H54 (cell line): ENCODE results near the gene MPHOSPH9.

Experiments used
- DNase-seq: peaks from one replicate; pipeline ENCODE4 v3.0.0; 2011; ENCODE audit warnings: low spot score, mixed read lengths; ENCODE audit not compliant: insufficient read length
- FAIRE-seq: peaks from 3 replicates; lab custom pipeline; 2011; peaks lifted over from hg19 to GRCh38; lab: Jason Lieb, UNC
- POLR2A ChIP-seq: IDR thresholded peaks from 2 replicates; pipeline ENCODE4 v1.6.1; 2011; ENCODE audit warnings: low read depth, mild to moderate bottlenecking, low read length

The MPHOSPH9 gene

DNA sequence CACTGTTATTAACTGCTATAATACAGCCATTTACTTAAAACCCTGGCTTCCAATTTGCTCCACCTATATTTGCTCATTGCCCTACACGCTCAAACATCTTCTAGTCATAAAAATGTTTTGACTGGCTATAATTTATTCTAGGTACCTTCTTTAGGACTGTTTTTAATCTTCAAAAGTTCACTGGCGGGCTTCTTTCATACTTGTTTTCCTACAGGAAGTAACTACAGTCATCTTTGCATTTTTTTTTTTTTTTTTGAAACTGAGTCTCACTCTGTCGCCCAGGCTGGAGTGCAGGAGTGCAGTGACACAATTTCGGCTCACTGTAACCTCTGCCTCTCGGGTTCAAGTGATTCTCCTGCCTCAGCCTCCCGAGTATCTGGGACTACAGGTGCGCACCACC, 32.5 kb downstream of the MPHOSPH9 start:
- FAIRE-seq (no peak), DNase-seq (no peak)
- no peak for TF ChIP-seq POLR2A

DNA sequence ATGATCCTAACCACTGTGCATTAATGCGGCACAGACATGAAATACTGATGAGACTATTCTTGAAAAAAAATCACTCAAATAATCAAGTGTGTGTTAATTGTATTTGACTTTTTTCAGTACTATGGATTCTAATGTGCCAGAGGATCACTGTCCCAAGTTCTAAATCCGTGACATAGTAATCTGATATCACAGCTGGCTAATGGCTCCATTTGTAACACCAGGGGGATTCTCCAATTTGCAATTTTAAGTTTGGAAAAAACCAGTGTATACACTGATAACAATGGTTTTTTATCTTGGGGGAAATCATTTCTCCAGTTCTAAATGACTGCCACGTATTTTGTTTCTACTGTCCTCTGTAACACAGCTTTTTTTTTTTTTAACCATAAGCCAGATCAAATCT, 33.0 kb downstream of the MPHOSPH9 start:
- DNase-seq (no peak), FAIRE-seq (no peak)
- TF ChIP-seq POLR2A, result no peak

DNA sequence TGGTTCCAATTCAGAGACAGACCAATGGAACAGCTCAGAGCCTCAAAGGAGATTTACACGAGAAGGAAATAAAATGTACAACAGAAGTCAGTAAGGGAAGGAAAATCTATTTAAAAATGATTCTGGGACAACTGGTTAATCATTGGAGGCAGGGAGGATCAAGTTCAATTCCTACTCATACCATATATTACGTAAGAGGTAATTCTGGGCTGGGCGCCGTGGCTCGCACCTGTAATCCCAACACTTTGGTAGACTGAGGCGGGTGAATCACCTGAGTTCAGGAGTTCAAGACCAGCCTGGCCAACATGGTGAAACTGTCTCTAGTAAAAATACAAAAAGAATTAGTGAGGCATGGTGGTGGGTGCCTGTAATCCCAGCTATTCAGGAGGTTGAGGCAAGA, 45.3 kb downstream of the MPHOSPH9 start:
- no peak for TF ChIP-seq POLR2A
- FAIRE-seq (no peak), DNase-seq (no peak)

DNA sequence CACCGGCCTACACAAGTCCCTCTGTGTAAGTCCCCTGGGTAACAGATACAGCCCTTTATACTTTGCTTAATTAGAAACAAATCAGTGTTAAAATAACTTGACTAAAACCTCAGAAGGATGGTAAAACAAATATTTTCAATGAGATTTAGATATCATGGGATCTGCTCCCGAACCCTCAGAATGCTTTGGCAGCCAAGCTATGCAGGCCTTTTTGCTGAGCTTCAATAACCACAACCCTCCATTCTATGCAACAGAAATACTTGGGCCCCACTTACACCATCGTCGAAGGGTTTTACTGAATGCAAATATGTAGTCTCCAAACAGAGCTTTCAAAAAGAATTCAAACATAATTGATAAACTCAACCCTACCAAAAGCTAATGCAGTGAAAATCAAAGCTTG, 52.8 kb downstream of the MPHOSPH9 start:
- TF ChIP-seq POLR2A, result no peak
- no peak for FAIRE-seq

DNA sequence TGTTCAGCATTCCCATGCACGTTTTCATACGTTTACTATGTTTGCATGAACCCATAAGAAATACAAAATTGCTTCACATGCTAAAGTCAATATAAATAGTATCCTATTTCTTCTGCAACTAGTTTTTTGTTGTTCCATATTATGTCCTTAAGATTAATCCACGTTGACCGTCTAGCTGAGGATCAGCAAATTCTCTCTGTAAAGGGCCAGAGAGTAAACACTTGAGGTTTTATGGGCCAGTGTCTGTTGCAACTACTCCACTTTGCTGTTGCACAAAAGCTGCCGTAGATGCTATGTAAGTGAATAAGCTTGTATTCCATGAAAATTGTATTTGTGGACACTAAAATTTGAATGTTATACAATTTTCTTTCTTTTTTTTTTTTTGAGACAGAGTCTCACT, 61.0 kb downstream of the MPHOSPH9 start:
- DNase-seq (no peak), FAIRE-seq (no peak)
- no peak for TF ChIP-seq POLR2A

More for the DNA sequence above, 52.8 kb downstream of the MPHOSPH9 start:
- DNase-seq, result no peak

DNA sequence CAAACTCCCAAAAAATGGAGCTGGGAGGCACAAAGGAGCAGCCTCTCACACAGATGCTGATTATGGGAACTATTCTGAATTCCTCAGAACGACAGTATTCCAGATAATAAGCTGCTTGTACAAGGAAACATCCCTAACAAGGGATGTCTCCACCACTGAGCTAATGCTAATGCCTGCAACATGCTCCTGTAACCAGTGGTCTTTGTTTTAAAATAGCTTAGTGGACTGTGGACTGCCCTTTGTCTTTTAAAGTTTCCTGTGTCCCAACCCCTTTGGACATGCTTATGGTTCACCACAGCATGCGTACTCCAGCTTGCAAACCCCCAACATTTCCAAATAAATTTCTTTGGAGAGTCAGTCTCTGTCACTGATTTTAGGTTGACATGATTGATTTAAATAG, 65.6 kb downstream of the MPHOSPH9 start:
- no peak for TF ChIP-seq POLR2A
- no peak for DNase-seq
- no peak for FAIRE-seq

DNA sequence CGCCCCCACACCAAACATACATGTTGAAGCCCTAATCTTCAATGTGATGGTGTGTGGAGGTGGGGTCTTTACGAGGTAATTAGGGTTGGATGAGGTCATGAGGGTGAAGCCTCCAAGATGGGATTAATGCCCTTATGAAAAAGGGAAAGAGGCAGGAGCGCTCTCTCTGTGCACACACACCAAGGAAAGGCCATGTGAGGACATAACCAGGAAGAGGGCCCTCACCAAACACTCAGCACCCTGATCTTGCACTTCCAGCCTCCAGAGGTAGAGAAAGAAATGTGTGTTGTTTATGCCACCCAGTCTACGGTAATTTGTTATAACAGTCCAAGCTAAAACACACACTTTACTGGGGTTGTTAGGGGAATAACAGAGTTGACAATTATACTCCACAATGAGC, 67.4 kb downstream of the MPHOSPH9 start:
- DNase-seq, result no peak
- TF ChIP-seq POLR2A, result no peak
- no peak for FAIRE-seq

DNA sequence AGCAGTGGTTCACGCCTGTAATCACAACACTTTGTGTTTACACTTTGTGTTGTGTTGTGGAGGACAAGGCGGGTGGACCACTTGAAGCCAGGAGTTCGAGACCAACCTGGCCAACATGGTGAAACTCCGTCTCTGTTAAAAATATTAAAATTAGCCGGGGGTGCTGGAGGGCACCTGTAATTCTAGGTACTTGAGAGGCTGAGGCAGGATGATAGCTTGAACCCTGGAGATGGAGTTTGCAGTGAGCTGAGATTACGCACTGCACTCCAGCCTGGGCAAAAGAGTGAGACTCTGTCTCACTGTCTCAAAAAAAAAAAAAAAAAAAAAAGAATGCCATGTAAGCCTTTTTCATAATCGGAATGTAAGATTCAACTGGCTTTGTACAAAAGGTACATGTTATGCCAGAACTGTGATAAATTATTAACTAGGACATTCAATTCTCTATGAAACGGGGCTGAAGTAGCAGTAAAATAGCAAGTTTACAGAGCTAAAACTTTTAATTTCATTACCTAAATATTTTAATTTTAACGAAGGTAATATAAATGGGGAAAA, 68.2 kb downstream of the MPHOSPH9 start:
- DNase-seq (no peak), FAIRE-seq (no peak)
- TF ChIP-seq POLR2A, result no peak

DNA sequence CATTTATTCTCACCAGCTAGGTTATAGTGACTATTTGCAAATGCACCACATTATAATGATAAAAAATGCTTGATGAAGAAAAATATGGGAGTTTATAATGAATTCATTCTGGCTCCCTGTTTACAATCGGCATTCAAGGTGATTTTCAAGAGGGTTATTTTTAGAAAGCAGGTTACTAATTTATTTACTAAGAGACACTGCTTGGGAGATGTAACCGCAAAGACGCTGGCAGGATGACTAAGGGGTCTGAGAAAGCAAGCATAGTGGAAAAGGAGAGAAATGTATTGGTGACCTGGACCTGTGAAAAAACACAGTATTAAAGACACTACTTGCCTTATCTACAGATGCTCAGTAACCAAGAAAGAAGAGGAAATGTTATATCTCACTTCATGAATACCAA, 68.7 kb downstream of the MPHOSPH9 start:
- no peak for FAIRE-seq

DNA sequence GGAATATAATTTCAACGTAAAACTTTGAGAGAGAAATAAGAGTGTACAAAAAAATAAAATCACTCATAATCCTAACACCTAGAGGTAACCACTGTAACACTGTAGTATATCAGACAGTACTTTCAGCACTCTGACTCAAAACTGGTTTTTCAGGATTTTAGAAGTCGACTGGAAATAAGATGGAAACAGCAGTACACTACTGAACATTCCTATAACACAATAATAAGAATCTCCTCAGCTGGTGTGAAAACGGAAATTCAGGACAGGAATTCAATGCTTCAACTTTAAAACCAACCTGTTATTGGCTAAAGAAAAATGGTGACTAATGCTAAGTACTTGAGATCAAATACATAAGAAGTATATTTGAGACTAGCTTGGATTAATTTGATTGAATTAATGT, 69.7 kb downstream of the MPHOSPH9 start:
- DNase-seq (no peak), FAIRE-seq (no peak)
- TF ChIP-seq POLR2A, result no peak

More for the DNA sequence above, 68.7 kb downstream of the MPHOSPH9 start:
- DNase-seq, result no peak
- TF ChIP-seq POLR2A, result no peak

DNA sequence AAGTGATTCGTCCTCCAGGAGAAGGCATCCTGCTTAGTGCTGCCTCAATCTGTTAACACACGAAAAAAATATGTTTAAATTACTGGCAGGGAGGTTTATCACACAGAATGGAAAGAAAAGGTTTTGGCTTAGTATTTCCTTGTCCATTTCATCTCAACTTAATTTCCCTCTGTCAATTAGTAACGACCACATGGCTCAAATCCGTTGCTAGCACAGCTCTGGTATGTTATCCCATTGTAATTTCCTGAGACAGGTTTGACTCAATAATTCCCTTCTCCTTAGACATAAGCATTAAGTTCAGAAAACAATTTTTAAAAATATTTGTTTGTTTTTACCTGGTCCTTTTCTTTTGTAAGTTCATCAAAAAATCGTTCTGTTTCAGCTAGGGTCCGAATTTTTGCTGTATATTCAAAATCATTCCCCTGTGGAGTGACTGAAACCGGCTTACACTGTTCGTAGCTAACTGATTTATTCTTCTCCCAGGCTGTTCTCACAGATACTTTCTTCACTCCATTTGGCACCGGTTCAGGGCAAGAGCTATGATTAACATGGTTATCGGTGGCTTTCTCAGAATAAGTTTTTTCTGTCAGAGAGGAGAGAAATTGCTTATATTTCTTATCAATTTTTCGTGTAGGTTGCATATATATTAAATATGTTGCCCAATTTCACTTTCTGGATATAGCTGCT, 72.0 kb downstream of the MPHOSPH9 start:
- no peak for TF ChIP-seq POLR2A
- no peak for FAIRE-seq

DNA sequence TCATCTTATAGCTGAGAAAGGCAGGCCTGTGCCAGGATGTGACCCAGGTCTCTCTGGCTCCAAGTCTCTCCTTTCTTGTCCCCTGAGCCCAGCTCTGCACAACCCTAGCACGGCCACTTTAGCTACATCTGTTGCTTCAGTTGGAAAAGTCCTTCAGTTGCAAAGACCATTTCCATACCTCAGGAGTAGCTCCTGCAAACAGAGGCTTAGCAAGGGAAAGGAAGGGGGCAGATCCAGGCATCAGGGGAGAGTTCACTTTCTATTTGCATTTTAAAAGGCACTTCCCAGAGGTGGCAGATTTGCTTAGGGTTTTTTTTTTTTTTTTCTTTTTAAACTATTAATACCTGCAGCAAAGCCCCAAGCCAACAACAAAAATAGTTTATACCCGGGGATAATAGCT, 79.0 kb downstream of the MPHOSPH9 start:
- FAIRE-seq (no peak), DNase-seq (no peak)
- no peak for TF ChIP-seq POLR2A

More for the DNA sequence above, 72.0 kb downstream of the MPHOSPH9 start:
- DNase-seq, result no peak

DNA sequence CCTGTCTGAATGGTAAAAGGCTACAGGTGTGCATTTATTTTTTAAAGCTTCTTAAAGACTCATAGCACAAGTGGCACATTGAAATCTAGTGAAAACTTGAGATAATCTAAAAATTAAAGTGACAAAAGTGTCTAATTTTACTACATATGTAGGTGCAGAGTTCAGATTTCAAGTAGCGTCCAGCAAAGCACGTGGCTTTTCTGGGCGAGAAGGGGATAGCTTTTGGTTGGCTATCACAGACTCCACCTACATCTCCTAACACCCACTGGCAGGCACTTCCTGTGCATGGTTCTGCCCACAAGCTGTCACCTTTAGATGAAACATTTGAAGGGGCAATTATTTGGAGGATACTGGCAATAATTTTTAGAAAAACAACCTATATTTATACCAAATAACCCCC, 80.1 kb downstream of the MPHOSPH9 start:
- TF ChIP-seq POLR2A, result no peak
- FAIRE-seq (no peak), DNase-seq (no peak)

DNA sequence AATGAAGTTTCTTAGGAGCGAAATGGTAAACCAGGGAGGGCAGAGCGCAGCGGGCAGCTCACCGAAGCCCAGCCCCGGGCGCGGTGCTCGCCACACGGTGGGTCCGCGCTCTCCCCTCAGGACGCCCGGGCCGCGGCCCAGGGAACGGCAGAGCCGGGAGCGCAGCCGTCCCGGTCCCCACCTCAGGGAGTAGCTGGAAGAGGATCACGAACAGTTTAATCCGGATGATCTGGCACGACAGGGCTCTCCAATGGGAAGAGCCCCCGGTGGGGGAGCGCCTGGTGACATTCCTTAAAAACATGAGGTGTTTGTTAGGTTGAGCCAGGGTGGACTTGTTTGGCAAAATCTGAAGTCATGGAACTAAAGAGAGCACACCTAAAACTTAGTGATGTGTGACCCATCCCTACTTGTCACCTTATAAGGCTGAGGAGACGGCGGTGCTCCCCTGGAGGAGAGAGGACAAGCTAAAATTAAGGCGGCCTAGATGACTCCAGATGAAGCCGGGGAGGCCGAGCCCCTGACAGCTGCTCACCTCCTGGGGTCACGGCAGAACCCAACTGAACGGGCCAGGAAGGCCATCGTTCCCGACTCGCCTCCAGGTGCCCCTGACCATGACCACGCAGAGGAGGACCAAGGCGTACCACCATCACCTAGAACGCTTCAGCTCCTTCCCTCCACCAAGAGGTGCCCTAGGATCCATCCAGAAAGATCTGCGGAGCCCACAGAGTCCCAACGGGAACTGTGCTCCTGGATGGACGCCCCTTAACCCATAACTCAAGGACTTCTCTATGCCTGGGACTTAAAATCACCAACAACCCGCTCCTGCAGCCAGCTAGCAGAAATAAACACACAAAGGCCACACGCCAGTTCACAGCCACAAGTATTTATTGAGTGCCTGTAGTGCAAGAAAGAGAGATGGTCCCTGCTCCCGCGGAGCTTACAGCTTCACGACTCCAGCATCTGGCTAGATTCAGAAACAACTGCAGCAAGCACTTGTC, 81.2 kb downstream of the MPHOSPH9 start:
- DNase-seq (no peak), FAIRE-seq (no peak)
- TF ChIP-seq POLR2A, result no peak
